Activated CD8-positive, alpha-beta memory T cell treated with anti-CD3 and anti-CD28 coated beads, Interleukin-2, amount 50 U/mL, for 1 hour (primary cell): ENCODE results near the gene DTHD1.
A peak's percentile ranks its signal among the peaks of the same experiment; 100 is the strongest.

Source experiments
- DNase-seq: peaks from one replicate; pipeline ENCODE4 v3.0.0-alpha.2; 2020; ENCODE audit errors: extremely low read depth

Gene DTHD1

DNA sequence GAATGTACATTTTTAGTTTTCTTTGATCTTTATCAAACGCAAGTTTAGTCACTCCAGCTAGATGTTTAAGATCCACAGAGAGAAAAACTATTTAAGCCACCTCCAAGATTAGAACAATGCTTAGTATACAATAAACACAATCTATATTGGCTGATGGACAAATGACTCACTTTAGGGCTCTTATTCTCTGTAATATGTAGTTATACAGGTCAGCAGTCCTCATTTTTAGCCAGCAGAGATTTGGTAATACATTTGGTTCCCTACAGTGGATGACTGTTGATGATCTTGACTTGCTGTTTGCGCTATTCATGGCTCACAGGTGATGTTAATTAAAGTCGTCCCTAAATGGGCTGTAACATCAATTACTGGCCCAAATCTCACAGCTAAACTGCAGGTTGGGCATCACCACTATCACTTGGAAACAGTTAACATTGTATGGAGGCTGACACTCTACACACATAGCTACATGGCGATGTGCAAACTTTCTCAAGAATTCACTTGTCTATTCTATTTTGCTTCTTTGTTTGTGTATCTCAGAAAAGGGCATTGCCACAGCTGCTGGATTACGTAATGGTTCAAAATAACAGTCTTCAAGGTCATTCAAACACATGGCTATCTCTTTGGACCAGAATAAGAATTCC is 11.8 kb upstream of the DTHD1 start:
- no peak for DNase-seq

DNA sequence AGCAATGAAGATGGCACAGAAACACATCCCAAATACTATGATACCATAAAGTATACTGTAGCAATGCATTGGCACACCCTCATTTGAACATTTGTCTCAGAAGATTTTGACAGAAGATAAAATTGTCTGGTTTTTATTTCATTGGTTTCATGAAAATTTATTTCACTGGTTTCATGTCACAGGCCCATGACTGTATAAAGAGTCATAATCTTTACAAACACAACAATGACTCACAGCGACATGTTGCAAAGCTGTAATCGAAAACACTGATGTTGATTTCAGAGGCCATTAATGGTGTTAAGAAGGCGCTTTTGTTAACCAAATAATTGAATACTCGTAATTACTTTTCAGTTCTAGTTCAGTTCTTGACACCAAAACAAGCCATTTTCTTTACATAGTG is 8.1 kb upstream of the DTHD1 start:
- DNase-seq, result no peak

DNA sequence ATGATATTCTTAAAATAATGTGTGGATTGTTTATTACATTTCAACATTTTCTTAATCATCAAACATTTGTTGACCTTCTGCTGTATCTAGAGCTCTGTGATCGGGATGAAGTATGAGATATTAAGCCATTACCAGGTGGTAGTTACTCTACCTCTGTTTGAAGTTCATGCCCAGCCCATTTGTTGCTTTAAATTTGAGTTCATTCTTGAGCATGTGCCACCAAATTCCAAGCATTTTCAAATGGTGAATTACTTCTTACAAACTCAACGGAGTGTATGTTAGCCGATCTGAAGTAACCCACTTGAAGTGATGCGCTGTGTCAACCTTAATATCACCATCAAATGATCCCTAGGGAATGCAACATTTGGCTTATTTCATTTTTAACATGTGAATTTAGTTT is 7.3 kb upstream of the DTHD1 start:
- DNase-seq, result no peak

DNA sequence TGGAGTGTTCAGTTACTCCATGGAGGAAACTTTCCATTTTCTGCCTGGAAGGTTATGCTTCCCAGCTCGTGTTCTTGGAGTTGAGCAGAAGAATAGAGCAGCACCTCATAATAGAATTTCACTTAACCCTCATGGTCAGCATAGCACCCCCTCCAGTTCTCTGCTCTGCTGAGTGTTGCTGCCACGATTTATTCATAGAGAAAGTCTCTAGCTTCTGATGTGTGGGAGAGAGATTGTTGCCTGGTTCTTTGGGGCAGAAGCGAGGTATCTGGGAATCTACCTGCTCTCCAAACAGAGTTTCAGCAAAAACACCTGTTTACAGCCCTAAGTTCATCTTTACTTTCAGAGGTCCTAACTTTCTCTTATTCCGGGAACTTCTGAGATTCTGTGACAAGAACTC is 3.9 kb upstream of the DTHD1 start:
- DNase-seq, result no peak

DNA sequence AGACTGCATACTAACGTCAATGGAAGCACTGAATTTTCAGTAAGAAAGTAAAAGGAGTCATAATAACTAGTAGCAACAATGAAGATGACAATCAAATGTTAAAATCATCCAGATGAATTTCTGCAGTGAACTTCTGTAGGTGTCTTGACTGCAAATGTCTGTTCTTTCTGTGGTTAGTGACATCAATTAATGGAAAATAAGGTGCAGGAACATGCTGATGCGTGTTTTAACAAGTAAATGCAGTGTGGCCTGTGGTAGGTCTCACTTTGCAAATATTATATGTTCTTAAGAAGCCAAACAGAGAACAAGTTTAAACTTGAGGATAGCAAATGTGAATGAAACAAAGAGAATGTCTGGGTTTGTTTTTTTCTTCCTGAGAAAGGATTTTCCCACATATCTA is 2.6 kb upstream of the DTHD1 start:
- no peak for DNase-seq

DNA sequence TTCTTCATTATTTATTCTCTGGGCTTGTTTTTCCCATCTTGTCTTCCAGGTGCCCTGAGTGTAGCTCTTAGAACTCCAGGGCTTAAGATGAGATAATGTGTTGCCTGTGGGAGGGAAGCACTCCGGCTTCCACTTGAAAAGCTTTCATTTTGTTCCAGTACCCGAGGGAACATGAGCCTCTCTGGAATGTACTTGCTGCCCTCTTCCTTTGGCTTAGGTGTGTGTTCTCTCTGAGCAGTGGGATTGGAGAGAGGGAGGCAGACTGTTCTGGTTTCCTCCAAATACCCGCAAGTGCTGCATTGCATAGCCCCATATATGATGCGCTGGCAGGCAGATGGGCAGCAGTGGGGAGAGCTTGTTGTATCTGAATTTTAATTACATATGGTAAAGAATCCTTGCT is 861 bp upstream of the DTHD1 start:
- DNase-seq, result no peak

DNA sequence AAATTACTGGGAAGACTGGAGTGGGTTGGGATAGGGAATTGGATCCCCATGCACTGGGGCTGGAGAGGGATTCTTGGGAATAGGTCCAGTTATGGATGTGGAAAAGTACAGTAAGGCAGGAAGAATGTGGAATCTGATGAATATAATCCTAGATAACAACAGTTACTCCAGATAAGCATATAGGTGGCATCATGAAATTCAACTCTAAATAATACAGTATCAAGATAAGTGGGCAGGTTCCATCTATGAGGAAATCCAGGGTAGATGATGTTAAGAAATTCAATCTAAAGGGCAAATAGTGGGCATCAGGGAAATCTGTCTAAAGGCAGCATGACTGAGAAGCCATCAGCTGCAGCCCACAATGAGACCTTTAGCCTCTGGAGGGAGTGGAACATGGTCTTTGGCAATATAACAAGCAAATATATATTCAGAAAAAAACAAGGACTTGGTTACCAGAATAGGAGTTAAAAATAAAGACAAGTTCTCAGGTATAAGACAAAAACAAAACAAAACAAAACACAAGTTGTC is 1.2 kb downstream of the DTHD1 start:
- no peak for DNase-seq

DNA sequence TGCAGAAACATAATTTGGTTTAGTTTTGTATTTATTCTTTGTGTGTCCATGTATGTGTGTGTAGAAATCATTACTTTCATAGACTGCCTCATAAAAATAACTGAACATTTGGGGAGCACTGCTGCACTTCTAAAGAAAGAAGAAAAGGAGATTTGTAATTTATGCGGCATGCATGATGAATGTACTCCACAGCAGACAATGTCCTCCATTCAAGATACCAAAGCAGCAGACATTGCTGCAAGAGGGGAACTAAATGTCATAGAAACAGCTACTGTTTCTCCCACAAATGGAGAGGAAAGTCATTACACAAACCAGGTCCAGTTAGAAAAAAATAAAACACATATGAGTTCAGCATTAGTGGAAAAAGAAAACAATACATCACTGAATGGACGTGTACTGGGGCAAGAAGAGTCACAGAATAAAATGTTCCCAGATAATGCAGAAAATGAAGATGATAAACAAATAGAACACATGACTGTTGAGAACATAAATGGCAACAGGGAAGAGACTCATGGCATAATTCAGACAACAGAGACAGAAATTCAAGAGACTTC is 2.6 kb downstream of the DTHD1 start:
- DNase-seq, result no peak

DNA sequence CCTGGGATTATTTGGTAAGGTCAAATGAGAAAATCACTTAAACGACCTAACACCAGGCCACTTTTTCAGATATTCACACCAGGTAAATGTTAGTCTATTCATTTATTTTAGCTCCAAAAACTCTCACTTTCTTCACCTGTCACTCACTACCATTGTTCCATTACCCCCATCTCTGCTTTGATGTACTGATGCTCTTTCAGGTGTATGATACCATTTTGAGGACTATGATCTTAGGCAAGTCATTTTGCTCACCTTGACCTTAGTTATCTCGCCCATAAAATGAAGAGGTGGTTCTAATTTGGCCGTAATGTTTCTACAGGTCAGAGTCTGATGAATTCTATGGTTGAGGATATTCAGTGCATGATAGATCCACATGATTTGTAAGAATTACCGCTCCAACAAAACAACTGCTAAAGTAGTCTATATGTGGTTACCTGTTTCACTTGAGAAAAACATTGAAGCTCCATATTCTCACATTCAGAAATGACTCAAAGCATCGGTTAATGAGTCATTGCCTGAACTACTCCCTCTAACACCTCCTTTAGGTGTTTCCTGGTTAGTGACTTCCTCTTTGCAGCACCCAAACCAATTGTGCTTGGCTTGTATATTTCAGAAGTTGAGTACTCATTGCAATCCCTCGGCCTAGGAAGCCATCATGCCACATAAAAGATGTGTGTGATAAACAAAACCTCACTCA is 4.5 kb downstream of the DTHD1 start:
- DNase-seq, result peak; percentile 41

DNA sequence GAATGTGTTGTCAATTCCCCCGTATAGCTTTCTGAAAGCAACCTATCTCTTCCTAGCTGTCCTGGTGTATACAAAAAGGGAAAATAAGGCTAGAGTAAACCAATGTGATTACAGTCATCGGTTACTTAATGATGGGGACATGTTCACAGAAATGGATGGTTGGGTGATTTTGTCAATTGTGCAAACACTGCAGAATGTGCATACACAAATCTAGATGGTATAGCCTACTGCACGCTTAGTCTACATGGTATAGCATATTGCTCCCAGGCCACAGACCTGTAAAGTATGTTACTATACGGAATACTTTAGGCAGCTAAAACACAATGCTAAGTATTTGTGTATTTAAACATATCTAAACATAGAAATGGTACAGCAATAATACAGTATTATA is 5.1 kb downstream of the DTHD1 start:
- DNase-seq, result no peak

DNA sequence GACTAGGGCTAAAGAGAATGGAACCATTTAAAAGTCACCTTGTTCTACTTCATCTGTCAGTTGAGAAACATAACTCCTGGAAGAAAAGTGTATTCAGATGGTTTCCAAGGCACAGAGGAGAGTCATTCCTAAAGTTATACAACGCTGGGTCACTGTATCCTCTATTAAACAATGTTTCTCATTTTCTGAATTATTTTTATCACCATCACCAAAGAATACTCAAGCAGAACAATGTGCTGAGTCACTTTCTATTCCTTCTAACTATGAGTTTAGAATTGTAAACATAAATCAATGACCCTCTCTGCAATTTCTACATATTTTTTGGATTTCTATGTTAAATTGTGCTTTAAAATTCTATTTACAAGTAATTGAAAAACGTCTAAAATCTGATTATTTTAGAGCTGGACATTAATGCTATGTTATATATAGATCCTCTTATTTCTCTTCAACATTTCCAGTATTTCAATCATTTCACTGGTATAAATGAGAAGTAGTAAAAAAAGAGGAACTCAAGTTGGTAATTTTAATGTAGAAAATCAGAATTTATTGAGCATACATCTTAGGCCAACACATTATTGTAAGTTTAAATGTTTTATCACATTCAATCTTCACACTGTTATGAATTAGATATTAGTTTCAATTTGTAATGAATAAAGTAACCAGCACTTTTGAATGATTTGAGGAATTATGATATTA is 7.5 kb downstream of the DTHD1 start:
- no peak for DNase-seq

DNA sequence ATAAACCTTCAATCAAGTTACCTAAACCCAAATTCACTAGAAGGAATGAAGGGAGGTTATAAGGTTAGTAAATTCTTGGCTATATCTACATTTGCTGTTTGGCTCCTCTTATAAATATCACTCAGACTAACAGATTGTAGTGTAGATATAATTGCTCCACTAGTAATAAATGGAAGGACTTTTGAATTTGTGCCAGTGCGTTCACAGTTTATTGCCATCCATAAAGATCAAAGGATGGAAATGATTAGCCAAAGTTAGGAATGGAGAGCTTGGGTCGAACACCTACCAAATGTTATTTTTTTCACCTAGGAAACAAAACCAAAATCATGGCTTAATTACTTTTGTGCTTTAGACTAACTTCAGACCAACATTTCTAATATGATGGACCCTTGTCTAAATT is 9.2 kb downstream of the DTHD1 start:
- no peak for DNase-seq

DNA sequence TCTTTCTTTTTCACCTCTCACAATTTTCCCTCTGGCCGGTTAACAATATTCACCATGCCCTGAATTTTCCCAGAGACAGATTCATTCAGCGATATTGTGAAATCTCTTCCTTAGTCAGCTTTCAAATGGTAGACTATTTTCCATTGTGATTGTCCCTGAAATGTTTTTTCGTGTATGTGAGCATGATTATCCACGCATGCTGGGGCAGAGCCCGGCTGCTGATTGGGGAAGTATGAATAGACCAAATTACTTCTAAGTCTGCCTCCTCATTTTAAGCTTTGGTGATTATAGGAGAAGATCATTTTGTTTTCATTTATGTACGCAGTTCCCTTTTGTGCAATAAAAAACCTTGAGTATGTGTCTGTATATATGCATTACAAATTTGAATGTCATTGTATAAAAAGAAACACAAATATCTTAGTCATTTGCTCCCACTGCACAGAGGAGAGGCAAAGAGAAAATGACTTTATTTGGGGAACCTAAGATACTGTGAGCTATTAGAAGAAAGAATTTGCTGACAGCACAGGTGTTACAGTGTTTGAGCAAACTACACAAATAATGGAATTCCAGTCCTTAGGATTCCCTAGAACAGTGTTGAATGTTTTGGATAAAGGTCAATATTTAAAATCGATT is 11.3 kb downstream of the DTHD1 start:
- DNase-seq, result no peak

DNA sequence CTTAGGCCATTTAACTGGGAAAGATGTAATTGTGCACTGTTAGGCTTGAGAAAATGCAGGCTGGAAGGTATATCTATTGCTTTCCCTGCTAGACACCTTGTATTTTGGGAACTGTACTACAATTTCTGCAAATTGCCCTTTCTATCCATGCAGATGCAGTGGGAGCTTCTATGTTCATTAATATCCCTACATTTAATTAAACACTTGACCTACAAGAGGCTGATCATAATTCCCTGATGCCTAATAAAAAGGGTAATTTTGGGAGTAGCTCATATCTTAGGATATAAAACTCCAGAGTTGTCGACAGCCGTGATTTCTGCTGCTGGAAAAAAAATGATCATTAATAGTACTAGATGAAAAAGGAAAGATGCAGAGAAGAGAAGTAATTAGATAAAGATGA is 19.7 kb downstream of the DTHD1 start:
- no peak for DNase-seq

DNA sequence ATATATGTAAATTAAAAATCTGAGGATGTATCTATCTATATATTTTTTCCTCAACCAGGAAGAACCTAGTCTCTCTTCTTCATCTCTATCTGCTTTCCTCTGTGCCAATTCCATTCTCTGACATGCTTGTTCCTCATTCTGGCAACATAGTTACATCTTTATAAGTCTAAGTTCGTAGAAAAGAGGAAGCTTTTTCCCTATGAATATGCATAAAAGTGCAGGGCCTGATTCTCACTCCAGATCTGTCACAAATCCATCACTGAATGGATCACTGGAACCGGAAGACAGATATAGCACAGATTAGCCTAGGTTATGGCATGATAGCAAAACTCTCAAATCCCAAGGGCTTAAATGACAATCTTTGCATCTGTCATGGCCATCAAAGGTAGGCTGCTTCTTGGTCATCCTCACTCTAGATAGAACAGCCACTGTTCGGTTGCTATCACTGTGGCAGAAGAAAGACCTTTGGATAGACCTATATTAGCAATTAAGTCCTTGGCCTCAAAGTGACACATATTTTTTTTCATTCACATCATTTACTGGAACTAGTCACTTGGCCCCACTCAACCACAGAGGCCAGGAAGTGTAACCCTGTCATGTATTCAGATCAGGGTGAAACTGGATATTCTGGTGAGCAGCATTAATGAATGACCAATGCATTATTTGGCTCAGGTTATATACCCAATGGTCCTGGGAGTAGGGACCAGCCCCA is 22.2 kb downstream of the DTHD1 start:
- DNase-seq, result no peak

DNA sequence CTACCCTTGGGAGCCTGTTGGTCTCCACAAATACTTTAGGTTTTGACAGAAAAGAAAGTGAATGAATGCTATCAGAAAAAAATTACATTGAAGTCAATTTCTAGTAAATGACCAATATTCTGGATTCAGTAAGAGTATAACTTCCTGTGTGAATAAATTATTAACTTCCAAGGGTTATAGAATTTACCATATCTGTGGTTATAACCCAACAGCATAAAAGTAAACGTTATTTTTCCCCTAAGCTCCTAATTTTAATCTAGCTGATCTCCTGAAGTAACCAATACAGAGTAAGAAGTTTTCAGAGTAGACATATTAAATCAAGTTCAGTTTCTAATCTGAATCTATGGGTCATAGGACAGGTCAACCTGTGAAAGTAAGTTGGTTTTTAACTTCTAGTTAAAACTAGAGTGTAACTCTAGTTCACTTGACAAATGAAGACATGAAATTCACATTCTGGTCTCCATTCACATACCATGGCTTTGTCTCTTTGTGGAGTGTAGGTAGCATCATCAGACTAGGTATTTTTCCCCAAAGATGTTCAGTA is 22.8 kb downstream of the DTHD1 start:
- no peak for DNase-seq

DNA sequence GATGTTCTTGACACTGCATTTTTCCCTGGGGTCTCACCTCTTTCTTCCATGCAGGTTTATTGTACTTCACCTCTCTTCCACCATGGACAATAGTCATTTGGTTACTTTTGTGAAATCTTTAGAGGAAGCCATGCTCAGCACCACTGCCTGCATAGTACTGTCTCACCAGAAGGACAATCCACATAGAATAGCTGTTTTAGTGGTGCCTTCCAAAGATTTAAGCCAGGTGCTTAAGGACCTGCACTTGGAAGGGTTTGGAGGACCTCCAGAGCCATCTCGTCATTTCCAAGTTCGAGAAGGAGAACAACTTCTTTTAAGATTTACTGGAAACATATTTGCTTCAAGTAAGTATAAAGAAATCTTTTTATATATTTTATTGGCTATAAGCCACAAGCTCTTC is 26.7 kb downstream of the DTHD1 start:
- no peak for DNase-seq

DNA sequence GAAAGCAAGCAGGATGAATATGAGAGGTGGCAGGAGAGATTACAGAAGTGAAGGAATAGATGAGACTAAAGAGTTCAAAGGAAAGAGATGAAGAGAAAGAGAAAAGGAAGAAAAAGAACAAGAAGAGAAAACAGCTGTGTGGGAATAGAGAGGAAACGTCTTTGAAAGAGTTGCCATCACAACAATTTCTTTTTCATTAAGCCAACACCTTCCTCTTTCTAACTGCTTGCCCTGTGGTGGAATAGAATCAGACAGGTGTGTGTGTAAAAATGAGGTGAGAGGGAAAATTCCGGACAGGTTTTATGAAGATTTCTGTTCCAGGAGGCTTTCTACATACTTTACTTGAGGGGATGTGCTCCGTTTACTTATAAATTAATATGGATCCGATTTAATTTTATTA is 28.8 kb downstream of the DTHD1 start:
- no peak for DNase-seq

DNA sequence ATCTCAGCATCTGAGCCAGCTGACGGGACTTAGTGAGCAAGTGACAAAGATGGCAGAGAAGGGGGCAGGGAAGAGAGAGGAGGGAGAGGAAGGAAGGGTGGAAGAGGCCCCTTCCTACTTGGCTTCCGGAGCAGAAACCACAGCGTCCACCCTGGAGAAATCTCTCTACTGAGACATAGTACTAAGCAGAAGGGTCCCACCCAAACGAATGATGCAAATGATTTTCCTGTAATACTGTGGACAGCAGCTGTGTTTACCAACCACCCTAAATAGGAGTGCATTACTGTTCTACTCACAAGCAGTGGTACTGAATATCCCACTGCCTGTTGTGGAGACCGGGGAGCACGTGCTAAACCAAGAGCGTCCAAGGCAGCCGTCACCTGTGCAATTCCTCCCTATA is 29.4 kb downstream of the DTHD1 start:
- DNase-seq, result no peak

DNA sequence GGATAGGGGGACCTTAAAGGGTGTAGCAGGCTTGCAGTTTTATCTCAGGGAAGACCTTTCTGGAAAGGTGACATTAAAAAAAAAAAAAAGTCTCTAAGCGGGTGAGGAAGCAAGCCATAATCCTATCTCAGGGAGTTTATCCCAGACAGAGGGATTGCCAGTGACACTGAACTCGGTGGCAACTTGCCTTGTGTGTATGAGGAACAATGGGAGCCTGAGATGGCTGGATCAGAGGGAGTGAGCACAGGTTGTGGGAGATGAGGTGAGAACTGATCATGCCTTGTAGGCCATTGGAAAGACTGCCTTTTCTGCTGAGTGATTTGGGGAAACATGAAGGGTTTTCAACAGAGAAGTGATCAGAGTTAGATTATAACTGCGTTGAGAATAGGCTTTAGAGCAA is 31.1 kb downstream of the DTHD1 start:
- no peak for DNase-seq

DNA sequence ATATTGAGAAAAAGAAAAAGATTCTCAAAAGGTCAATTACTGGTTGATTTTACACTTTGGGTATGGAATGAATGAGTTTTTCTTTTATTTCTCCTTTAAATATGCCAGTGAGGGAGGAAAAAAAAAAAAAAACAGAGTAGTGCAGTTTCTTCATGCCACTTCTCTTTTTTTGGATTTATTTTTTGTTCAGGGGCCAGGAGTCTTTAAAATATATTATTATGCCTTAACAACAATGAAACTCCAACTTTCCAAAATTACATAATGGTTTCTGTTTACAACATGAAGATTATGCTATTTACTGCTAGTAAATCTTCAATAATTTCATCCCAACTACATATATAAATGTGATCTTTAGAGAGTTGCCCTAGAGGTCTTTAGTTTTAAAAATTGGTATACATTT is 31.9 kb downstream of the DTHD1 start:
- DNase-seq, result no peak
